ENCODE data around the gene ENTREP1.

- TF ChIP-seq CTCF (conservative IDR thresholded peaks at IDR 0.05; ENCODE audit: low read depth in 2 of 2) (no peak), EZH2 (IDR thresholded peaks at IDR 0.05; ENCODE audit: low read depth, unreplicated experiment) (no peak), POLR2AphosphoS5 (IDR thresholded peaks at IDR 0.05; ENCODE audit: low read depth) (no peak)
Observed at GRCh38 chr9:69393425-69393824, 68.4 kb downstream of the ENTREP1 start.

Measured in GM23338 (cell line).